PC-9 (cell line): Measurements from ENCODE around the gene RAI2.

ENCODE experiments used
- CTCF ChIP-seq: fragments of 200-600 bp; sonication (generic); conservative IDR thresholded peaks from 2 replicates; pipeline ENCODE4 v1.6.1; 2017; ENCODE audit warnings: mixed run types, antibody characterized with exemption, mild to moderate bottlenecking, moderate library complexity
- EZH2 ChIP-seq: fragments of 200-600 bp; sonication (generic); IDR thresholded peaks from 2 replicates; pipeline ENCODE4 v1.8.0; 2017; ENCODE audit warnings: antibody characterized with exemption, low read depth

GRCh38 chrX:17787557-17787956 is 73.5 kb downstream of the RAI2 start:
- TF ChIP-seq CTCF (no peak), EZH2 (no peak)
